BE2C (cell line): ENCODE results near the gene METTL3.

Experiments used
- DNase-seq: peaks from one replicate; pipeline ENCODE4 v3.0.0-alpha.2; 2020
- H3K27me3 ChIP-seq: fragments of 250-450 bp; sonication (Bioruptor Pico); 2 replicates; pipeline ENCODE4 v1.5.1; 2020; ENCODE audit warnings: mild to moderate bottlenecking
- H3K36me3 ChIP-seq: fragments of 250-450 bp; sonication (Bioruptor Pico); 2 replicates; pipeline ENCODE4 v1.5.1; 2020; ENCODE audit warnings: mild to moderate bottlenecking
- H3K4me1 ChIP-seq: fragments of 250-450 bp; sonication (Bioruptor Pico); 2 replicates; pipeline ENCODE4 v1.5.1; 2020
- H3K4me3 ChIP-seq: 2 replicates; pipeline ENCODE4 v1.5.1; 2011; ENCODE audit warnings: low read depth, low read length
- H3K9me3 ChIP-seq: fragments of 250-450 bp; sonication (Bioruptor Pico); 2 replicates; pipeline ENCODE4 v1.5.1; 2020
- TF ChIP-seq, protein P1 (sequence below): IDR thresholded peaks from 2 replicates; pipeline ENCODE4 v1.5.1; 2012; ENCODE audit warnings: mild to moderate bottlenecking, low read depth, low read length

Gene METTL3

GRCh38 chr14:21535545-21536417 is 24.6 kb upstream of the METTL3 start:
- peaks cover 58% of the 10 kb centered on the region for H3K27me3 ChIP-seq
- H3K4me1 ChIP-seq = no peaks in the 10 kb centered on the region
- no peaks in the 10 kb centered on the region for H3K36me3 ChIP-seq
- no peak for DNase-seq
- no peaks in the 10 kb centered on the region for H3K9me3 ChIP-seq
- TF ChIP-seq, protein P1, sequence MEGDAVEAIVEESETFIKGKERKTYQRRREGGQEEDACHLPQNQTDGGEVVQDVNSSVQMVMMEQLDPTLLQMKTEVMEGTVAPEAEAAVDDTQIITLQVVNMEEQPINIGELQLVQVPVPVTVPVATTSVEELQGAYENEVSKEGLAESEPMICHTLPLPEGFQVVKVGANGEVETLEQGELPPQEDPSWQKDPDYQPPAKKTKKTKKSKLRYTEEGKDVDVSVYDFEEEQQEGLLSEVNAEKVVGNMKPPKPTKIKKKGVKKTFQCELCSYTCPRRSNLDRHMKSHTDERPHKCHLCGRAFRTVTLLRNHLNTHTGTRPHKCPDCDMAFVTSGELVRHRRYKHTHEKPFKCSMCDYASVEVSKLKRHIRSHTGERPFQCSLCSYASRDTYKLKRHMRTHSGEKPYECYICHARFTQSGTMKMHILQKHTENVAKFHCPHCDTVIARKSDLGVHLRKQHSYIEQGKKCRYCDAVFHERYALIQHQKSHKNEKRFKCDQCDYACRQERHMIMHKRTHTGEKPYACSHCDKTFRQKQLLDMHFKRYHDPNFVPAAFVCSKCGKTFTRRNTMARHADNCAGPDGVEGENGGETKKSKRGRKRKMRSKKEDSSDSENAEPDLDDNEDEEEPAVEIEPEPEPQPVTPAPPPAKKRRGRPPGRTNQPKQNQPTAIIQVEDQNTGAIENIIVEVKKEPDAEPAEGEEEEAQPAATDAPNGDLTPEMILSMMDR = no peak
- H3K4me3 ChIP-seq = no peak overlapping the region

- Histone ChIP-seq H3K36me3 (no peaks in the 10 kb centered on the region), H3K4me3 (no peak overlapping the region), H3K4me1 (no peaks in the 10 kb centered on the region), H3K27me3 (peaks cover 63% of the 10 kb centered on the region), H3K9me3 (no peaks in the 10 kb centered on the region)
- TF ChIP-seq, protein P1 = no peak
- no peak for DNase-seq
These were observed 23.4 kb upstream of the METTL3 start for GRCh38 chr14:21534576-21534975.

- no peaks in the 10 kb centered on the region for H3K36me3 ChIP-seq
- H3K4me3 ChIP-seq = no peak overlapping the region
- no peaks in the 10 kb centered on the region for H3K4me1 ChIP-seq
- no peaks in the 10 kb centered on the region for H3K9me3 ChIP-seq
- no peak for DNase-seq
- TF ChIP-seq, protein P1 = no peak
- peaks cover 60% of the 10 kb centered on the region for H3K27me3 ChIP-seq
These were observed 22.2 kb upstream of the METTL3 start for GRCh38 chr14:21533294-21533693.

DNA sequence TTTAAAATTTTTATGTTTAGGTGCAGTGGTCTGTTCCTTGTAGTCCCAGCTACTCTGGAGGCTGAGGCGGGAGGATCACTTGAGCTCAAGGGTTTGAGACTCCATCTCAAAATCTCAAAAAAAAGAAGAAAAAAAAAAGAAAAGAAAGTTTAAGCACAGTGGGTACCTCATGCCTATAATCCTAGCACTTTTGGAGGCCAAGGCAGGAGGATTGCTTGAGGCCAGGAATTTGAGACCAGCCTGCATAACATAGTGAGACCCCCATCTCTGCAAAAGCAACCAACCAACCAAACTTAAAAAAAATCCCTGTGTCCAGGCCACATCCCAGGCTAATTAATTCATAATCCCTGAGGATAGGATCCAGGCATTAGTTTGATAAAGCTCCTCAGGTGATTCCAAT is 18.4 kb upstream of the METTL3 start:
- peaks cover 24% of the 10 kb centered on the region for H3K27me3 ChIP-seq
- no peak for DNase-seq
- H3K9me3 ChIP-seq = no peaks in the 10 kb centered on the region
- H3K36me3 ChIP-seq = no peaks in the 10 kb centered on the region
- TF ChIP-seq, protein P1 = no peak
- H3K4me1 ChIP-seq = no peaks in the 10 kb centered on the region
- H3K4me3 ChIP-seq = no peak overlapping the region

- no peak for DNase-seq
- Histone ChIP-seq H3K9me3 (no peaks in the 10 kb centered on the region), H3K36me3 (no peaks in the 10 kb centered on the region), H3K4me1 (no peaks in the 10 kb centered on the region), H3K4me3 (no peak overlapping the region), H3K27me3 (peaks cover 16% of the 10 kb centered on the region)
- TF ChIP-seq, protein P1 = no peak
These were observed 17.5 kb upstream of the METTL3 start for GRCh38 chr14:21528381-21529348.
